Measurements from ENCODE around the gene NRXN3. TPM values are rescaled to one million over a fixed set of nuclear protein-coding genes. Genes with fewer than 3 reads are reported as not detected.

The NRXN3 gene
- total and polyA plus RNA-seq, 2 donors (not counting 1 experiment from before 2014, with no cell fraction given) = not detected

GRCh38 chr14:79820866-79821535 is 1650.8 kb downstream of the NRXN3 start:
- no peaks in the 10 kb centered on the region for H3K27me3 ChIP-seq (replicated peaks in 1 of 4; ENCODE audit: control extremely low read depth in 1 of 4, control insufficient read depth in 3 of 4, insufficient read depth in 4 of 4, low read length in 3 of 4)
- H3K27me3 Mint-ChIP-seq = no peaks in the 10 kb centered on the region
- H3K79me2 ChIP-seq (ENCODE audit: control insufficient read depth, insufficient read depth, low read length) = no peaks in the 10 kb centered on the region
- no peaks in the 10 kb centered on the region for H3K36me3 ChIP-seq (replicated peaks in 1 of 2; ENCODE audit: control extremely low read depth in 1 of 2, control insufficient read depth in 1 of 2, extremely low read depth in 1 of 2, insufficient read depth in 2 of 2, low read length in 1 of 2)
- POLR2A ChIA-PET = no interaction called here
- no peak overlapping the region for H3K27ac Mint-ChIP-seq
- TF ChIP-seq EZH2 (IDR thresholded peaks at IDR 0.05; ENCODE audit: borderline replicate concordance, insufficient read depth, low read depth, low read length, poor library complexity, severe bottlenecking) = no peak
- no peak for TF ChIP-seq CTCF (IDR thresholded peaks at IDR 0.05)
- no peak overlapping the region for H3K4me3 Mint-ChIP-seq
- no peak overlapping the region for H3K4me3 ChIP-seq (ENCODE audit: control extremely low read depth in 1 of 5, extremely low read depth in 1 of 5, insufficient read depth in 1 of 5, low read depth in 2 of 5, low read length in 4 of 5)
- intact Hi-C loops (cut with micrococcal nuclease) = no loop called here
- DNase-seq = no peak
- no peaks in the 10 kb centered on the region for H3K4me1 Mint-ChIP-seq
- no peak overlapping the region for H3K4me2 ChIP-seq (replicated peaks; ENCODE audit: low read depth, low read length, poor library complexity, severe bottlenecking)
- H3K27ac ChIP-seq (ENCODE audit: low read length in 2 of 2) = no peak overlapping the region
- no peaks in the 10 kb centered on the region for H3K4me1 ChIP-seq (ENCODE audit: control insufficient read depth in 2 of 2, insufficient read depth in 2 of 2, low read length in 2 of 2)
- ATAC-seq (ENCODE audit: low read depth) = no peak
- H2AFZ ChIP-seq (ENCODE audit: insufficient read depth, low read depth, low read length, poor library complexity, severe bottlenecking) = no peak overlapping the region
- no CpG with 5 or more reads among the region's 1 CpG for WGBS (ENCODE audit: insufficient coverage)
- no peak overlapping the region for H3K9ac ChIP-seq (ENCODE audit: low read length)
- no peaks in the 10 kb centered on the region for H4K20me1 ChIP-seq (ENCODE audit: control insufficient read depth, insufficient read depth, low read length, poor library complexity, severe bottlenecking)
- H3K9me3 ChIP-seq (ENCODE audit: control extremely low read depth in 1 of 3, control insufficient read depth in 2 of 3, insufficient read depth in 1 of 3, low read length in 2 of 3) = peaks cover 0 to 4% (median 0%) of the 10 kb centered on the region in 3 donors
- CTCF ChIA-PET = no interaction called here
- H3K9me3 Mint-ChIP-seq (ENCODE audit: insufficient read depth) = no peaks in the 10 kb centered on the region

GRCh38 chr14:79822034-79822433 is 1651.9 kb downstream of the NRXN3 start:
- no peaks in the 10 kb centered on the region for H3K4me1 Mint-ChIP-seq
- no peak overlapping the region for H3K27ac Mint-ChIP-seq
- intact Hi-C loops (cut with micrococcal nuclease) = no loop called here

More at GRCh38 chr14:79822034-79822433, 1651.9 kb downstream of the NRXN3 start:
- Mint-ChIP-seq H3K27me3 (no peaks in the 10 kb centered on the region), H3K4me3 (no peak overlapping the region), H3K9me3 (ENCODE audit: insufficient read depth) (no peaks in the 10 kb centered on the region)
- H3K27me3 ChIP-seq (replicated peaks in 1 of 4; ENCODE audit: control extremely low read depth in 1 of 4, control insufficient read depth in 3 of 4, insufficient read depth in 4 of 4, low read length in 3 of 4) = no peaks in the 10 kb centered on the region
- peaks cover 0 to 4% (median 0%) of the 10 kb centered on the region in 3 donors for H3K9me3 ChIP-seq (ENCODE audit: control extremely low read depth in 1 of 3, control insufficient read depth in 2 of 3, insufficient read depth in 1 of 3, low read length in 2 of 3)
- no peak overlapping the region for H3K4me2 ChIP-seq (replicated peaks; ENCODE audit: low read depth, low read length, poor library complexity, severe bottlenecking)
- ATAC-seq (ENCODE audit: low read depth) = no peak
- no peak overlapping the region for H3K27ac ChIP-seq (ENCODE audit: low read length in 2 of 2)
- no peak overlapping the region for H3K9ac ChIP-seq (ENCODE audit: low read length)
- no peaks in the 10 kb centered on the region for H3K36me3 ChIP-seq (replicated peaks in 1 of 2; ENCODE audit: control extremely low read depth in 1 of 2, control insufficient read depth in 1 of 2, extremely low read depth in 1 of 2, insufficient read depth in 2 of 2, low read length in 1 of 2)
- no peaks in the 10 kb centered on the region for H4K20me1 ChIP-seq (ENCODE audit: control insufficient read depth, insufficient read depth, low read length, poor library complexity, severe bottlenecking)
- CTCF ChIA-PET = no interaction called here
- POLR2A ChIA-PET = no interaction called here
- TF ChIP-seq EZH2 (IDR thresholded peaks at IDR 0.05; ENCODE audit: borderline replicate concordance, insufficient read depth, low read depth, low read length, poor library complexity, severe bottlenecking) (no peak), CTCF (IDR thresholded peaks at IDR 0.05) (no peak)
- no peak overlapping the region for H2AFZ ChIP-seq (ENCODE audit: insufficient read depth, low read depth, low read length, poor library complexity, severe bottlenecking)
- H3K4me1 ChIP-seq (ENCODE audit: control insufficient read depth in 2 of 2, insufficient read depth in 2 of 2, low read length in 2 of 2) = no peaks in the 10 kb centered on the region
- no peaks in the 10 kb centered on the region for H3K79me2 ChIP-seq (ENCODE audit: control insufficient read depth, insufficient read depth, low read length)
- no peak for DNase-seq
- WGBS (ENCODE audit: insufficient coverage) = 50% methylated on average over 1 of the region's 2 CpGs
- no peak overlapping the region for H3K4me3 ChIP-seq (ENCODE audit: control extremely low read depth in 1 of 5, extremely low read depth in 1 of 5, insufficient read depth in 1 of 5, low read depth in 2 of 5, low read length in 4 of 5)
